Heart right ventricle (tissue), 16 donors: ENCODE results near the gene PLK3. TPM values are rescaled to one million over a fixed set of nuclear protein-coding genes. Genes with fewer than 3 reads are reported as not detected.

Experiments used
- ATAC-seq, 8 donors: fragments of 200-7000 bp; cut with Tn5 transposase; one replicate each; pipeline ENCODE4 v1.9.1; 2020; ENCODE audit warnings: mild to moderate bottlenecking in 8 of 8, moderate library complexity in 8 of 8, moderate number of reproducible peaks in 1 of 8
- DNase-seq, 2 donors: peaks; one replicate each; pipeline ENCODE4 v3.0.0-alpha.2; 2020
- H3K27ac ChIP-seq, 10 donors: fragments of 200-600 bp; sonication (generic) in 2 of 10; one replicate each; pipeline versions ENCODE4 v1.5.0 to v1.8.0; 2020 to 2022; ENCODE audit warnings: mild to moderate bottlenecking in 3 of 10
- H3K27me3 ChIP-seq, 7 donors: fragments of 200-600 bp; one replicate each; pipeline ENCODE4 v1.8.0; 2021 to 2022; ENCODE audit warnings: mild to moderate bottlenecking in 2 of 7
- H3K36me3 ChIP-seq, 9 donors: fragments of 200-600 bp; sonication (generic) in 1 of 9; one replicate each; pipeline versions ENCODE4 v1.5.0 to v1.8.0; 2020 to 2022; ENCODE audit warnings: mild to moderate bottlenecking in 2 of 9
- H3K4me1 ChIP-seq, 9 donors: fragments of 200-600 bp; sonication (generic) in 1 of 9; one replicate each; pipeline versions ENCODE4 v1.5.0 to v1.8.0; 2020 to 2022; ENCODE audit warnings: mild to moderate bottlenecking in 4 of 9
- H3K4me3 ChIP-seq, 10 donors: fragments of 200-600 bp; sonication (generic) in 2 of 10; one replicate each; pipeline versions ENCODE4 v1.5.0 to v1.8.0; 2020 to 2022; ENCODE audit warnings: mild to moderate bottlenecking in 7 of 10, moderate library complexity in 2 of 10
- H3K9me3 ChIP-seq, 11 donors: fragments of 200-600 bp in 10 of 11; sonication (generic) in 2 of 11; one replicate each; pipeline versions ENCODE4 v1.5.0 to v1.8.0; 2013 to 2022; ENCODE audit warnings: mild to moderate bottlenecking in 2 of 11, control low read depth in 1 of 11, moderate library complexity in 1 of 11
- WGBS, 2 donors: extraction: QIAGEN DNeasy Blood & Tissue Kit; methylation state at CpG; one replicate each; pipeline ENCODE4 v1.1.7; 2013; ENCODE audit warnings: inconsistent platforms in 1 of 2; 5-methylcytosine and 5-hydroxymethylcytosine counted together
- intact Hi-C, 10 donors: fragments of 100-400 bp; cut with DNase I; formaldehyde crosslinking; loops; one replicate each; pipeline versions ENCODE4 v1.11.1 to v1.14.2; 2022
- polyA plus RNA-seq, 2 donors: library from polyadenylated mRNA; stranded (reverse); fragments of 200-250 nt; gene quantifications; one replicate each; pipeline ENCODE4 v1.2.3, GENCODE V29; 2013
- total RNA-seq, 10 donors: library from RNA; stranded (reverse); fragmentation: NEBNext Ultra II Directional in 3 of 10; extraction: Animal tissue kit (Norgen Biotek cat#: 25700) in 3 of 10; gene quantifications; one replicate each; pipeline versions ENCODE4 v1.2.1 to v1.2.4, GENCODE V29; 2021 to 2023
- TF ChIP-seq, protein P1 (sequence below), 9 donors: fragments of 200-600 bp; sonication (generic) in 2 of 9; IDR thresholded peaks; one replicate each; pipeline versions ENCODE4 v1.5.0 to v1.8.0; 2021 to 2022; ENCODE audit warnings: antibody characterized with exemption in 9 of 9, mild to moderate bottlenecking in 5 of 9, moderate library complexity in 1 of 9
- donor health status: Arrhythmogenic right ventricular cardiomyopathy.
- donor health status: ischemic (EF 13 %, LVEDD 7.1; RV severe dilation, severe dysfunction).
- donor health status: healthy with polysubstance abuse.
- donor health status: DM: no; HTN: yes; CAD: no.
- donor health status: DM: no; HTN: no; CAD: no.
- donor health status: ischemic (EF 25% LVEDD 6.9; RV normal size, moderate dysfunction).
- donor health status: ischemic (EF 25% LVEDD 5.7; RV mildly dilated, moderate dysfunction).
- donor health status: healthy.
- donor health status: DM: yes; HTN: yes; CAD: no.
- donor health status: Ischemic cardiomyopathy.
- donor health status: ischemic (EF 35%, LVEDD 5.7; RV mildly dilated, moderate dysfunction).
- donor health status: nonischemic (EF 11% LVEDD 7.7; RV severe dilation, severe dysfunction).
- donor health status: DM: yes; HTN: yes; CAD: no.
- donor health status: PGD.
- donor health status: ischemic (EF 29% LVEDD 5.4; RV normal size, mild dysfunction).
- donor health status: nonischemic (EF 23%, LVEDD 6.1; RV moderate dilation, normal function).

The PLK3 gene
- total and polyA plus RNA-seq, 12 donors: 2.9 to 12.7 (median 7.0) TPM

DNA sequence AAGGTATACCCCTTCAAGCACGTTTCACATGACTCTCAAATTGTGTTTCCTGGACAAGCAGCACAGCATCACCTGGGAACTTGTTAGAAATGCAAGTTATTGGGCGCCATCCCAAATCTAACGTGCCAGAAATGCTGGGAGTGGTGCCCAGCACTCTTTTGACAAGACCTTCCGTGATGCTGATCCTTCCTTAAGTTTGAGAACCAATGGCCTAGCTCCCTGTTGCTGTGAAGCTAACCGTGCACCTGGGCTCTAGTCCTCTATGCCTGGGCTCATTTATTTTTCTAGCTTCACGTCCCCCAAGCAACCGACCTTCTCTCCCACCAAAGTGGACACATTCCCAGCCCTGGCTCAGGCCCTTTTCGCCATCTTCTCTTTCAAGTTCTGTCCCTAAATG lies 16.5 kb upstream of the PLK3 start:
- Histone ChIP-seq H3K36me3 (peaks cover 0 to 36% (median 8%) of the 10 kb centered on the region in 9 donors), H3K27me3 (peaks cover 0 to 7% (median 0%) of the 10 kb centered on the region in 7 donors), H3K4me3 (peak overlapping the region; percentile 12 to 61 (median 58)), H3K27ac (peak overlapping the region in 5 of 10 donors; percentile 35 to 63 (median 39)), H3K4me1 (peaks cover 0 to 39% (median 29%) of the 10 kb centered on the region in 9 donors), H3K9me3 (no peaks in the 10 kb centered on the region)
- intact Hi-C loops: loop anchor here in 6 of 10 donors (10.0 kb wide), 3 partner anchors 51 to 521 kb away; no protein-coding TSS in a partner anchor
- 43 to 51% methylated on average over 8 of the region's 8 CpGs for WGBS, 2 donors
- ATAC-seq: no peak
- TF ChIP-seq, protein P1, sequence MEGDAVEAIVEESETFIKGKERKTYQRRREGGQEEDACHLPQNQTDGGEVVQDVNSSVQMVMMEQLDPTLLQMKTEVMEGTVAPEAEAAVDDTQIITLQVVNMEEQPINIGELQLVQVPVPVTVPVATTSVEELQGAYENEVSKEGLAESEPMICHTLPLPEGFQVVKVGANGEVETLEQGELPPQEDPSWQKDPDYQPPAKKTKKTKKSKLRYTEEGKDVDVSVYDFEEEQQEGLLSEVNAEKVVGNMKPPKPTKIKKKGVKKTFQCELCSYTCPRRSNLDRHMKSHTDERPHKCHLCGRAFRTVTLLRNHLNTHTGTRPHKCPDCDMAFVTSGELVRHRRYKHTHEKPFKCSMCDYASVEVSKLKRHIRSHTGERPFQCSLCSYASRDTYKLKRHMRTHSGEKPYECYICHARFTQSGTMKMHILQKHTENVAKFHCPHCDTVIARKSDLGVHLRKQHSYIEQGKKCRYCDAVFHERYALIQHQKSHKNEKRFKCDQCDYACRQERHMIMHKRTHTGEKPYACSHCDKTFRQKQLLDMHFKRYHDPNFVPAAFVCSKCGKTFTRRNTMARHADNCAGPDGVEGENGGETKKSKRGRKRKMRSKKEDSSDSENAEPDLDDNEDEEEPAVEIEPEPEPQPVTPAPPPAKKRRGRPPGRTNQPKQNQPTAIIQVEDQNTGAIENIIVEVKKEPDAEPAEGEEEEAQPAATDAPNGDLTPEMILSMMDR (IDR thresholded peaks at IDR 0.05): no peak
- no peak for DNase-seq

GRCh38 chr1:44784094-44785028 lies 15.8 kb upstream of the PLK3 start:
- H3K4me3 ChIP-seq: peak overlapping the region; percentile 12 to 61 (median 58)

GRCh38 chr1:44785029-44785380 lies 15.2 kb upstream of the PLK3 start:
- Histone ChIP-seq H3K27ac (no peak overlapping the region), H3K27me3 (peaks cover 0 to 7% (median 0%) of the 10 kb centered on the region in 7 donors), H3K4me3 (peak overlapping the region in 2 of 10 donors; percentile 59 to 61), H3K9me3 (no peaks in the 10 kb centered on the region), H3K36me3 (peaks cover 0 to 22% (median under 1%) of the 10 kb centered on the region in 9 donors), H3K4me1 (peaks cover 0 to 34% (median 29%) of the 10 kb centered on the region in 9 donors)
- DNase-seq: no peak
- intact Hi-C loops: loop anchor here in 7 of 10 donors (5.0 to 10.0 kb wide), 6 partner anchors 37 to 520 kb away; no protein-coding TSS in a partner anchor
- TF ChIP-seq, protein P1 (IDR thresholded peaks at IDR 0.05): no peak
- ATAC-seq: no peak
- 90% methylated on average over 6 of the region's 6 CpGs for WGBS, 2 donors

More at GRCh38 chr1:44784094-44785028, 15.8 kb upstream of the PLK3 start:
- Histone ChIP-seq H3K27me3 (peaks cover 0 to 7% (median 0%) of the 10 kb centered on the region in 7 donors), H3K36me3 (peaks cover 0 to 29% (median 6%) of the 10 kb centered on the region in 9 donors), H3K27ac (peak overlapping the region in 5 of 10 donors; percentile 35 to 63 (median 39)), H3K4me1 (peaks cover 0 to 34% (median 29%) of the 10 kb centered on the region in 9 donors), H3K9me3 (no peaks in the 10 kb centered on the region)
- DNase-seq (no peak), ATAC-seq (peak; percentile 2 to 42 (median 18))
- TF ChIP-seq, protein P1 (IDR thresholded peaks at IDR 0.05): peak in 1 of 9 donors; percentile 5
- WGBS, 2 donors: 7 to 9% methylated on average over 64 to 71 of the region's 71 CpGs
- intact Hi-C loops: loop anchor here in 7 of 10 donors (5.0 to 10.0 kb wide), 6 partner anchors 38 to 520 kb away; no protein-coding TSS in a partner anchor

DNA sequence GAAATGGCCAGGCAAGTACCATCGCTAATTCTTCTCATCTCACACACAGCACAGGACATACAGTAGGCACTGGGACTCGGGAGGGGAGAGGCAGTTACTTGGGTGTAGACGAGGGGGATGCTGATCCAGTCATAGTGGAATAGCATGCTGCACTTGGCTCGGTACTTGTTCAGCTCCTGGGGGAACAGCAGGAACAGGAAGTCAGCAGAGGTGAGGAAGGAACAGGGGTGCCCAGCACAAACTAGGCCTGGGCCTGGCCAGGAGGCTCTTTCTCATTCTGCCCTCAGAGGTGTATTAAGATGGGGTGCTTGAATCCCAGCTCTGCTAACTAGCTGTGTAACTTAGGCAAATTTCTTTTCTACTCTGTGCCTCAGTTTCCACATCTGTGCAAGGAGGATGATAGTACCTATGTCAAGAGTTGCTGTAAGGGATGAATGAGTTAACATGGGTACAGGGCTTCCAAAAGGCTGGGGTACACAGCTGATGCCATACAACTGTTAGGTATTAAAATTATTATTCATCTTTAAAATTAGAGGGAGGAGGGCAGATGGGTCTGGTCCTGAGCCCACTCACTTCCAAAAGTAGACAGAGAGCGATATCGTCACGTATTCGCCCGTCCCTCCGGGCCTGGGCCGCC lies 14.6 kb upstream of the PLK3 start:
- WGBS, 2 donors: 33% methylated on average over 11 of the region's 11 CpGs

More for the DNA sequence above, 14.6 kb upstream of the PLK3 start:
- TF ChIP-seq, protein P1 (IDR thresholded peaks at IDR 0.05): no peak
- Histone ChIP-seq H3K9me3 (no peaks in the 10 kb centered on the region), H3K36me3 (peaks cover 0 to 16% (median 0%) of the 10 kb centered on the region in 9 donors), H3K4me1 (peaks cover 0 to 34% (median 29%) of the 10 kb centered on the region in 9 donors), H3K27ac (peak overlapping the region in 8 of 10 donors; percentile 34 to 82 (median 58)), H3K27me3 (peaks cover 0 to 7% (median 0%) of the 10 kb centered on the region in 7 donors), H3K4me3 (peak overlapping the region in 9 of 10 donors; percentile 27 to 62 (median 54))
- DNase-seq (no peak), ATAC-seq (no peak)
- intact Hi-C loops: loop anchor here in 7 of 10 donors (5.0 to 10.0 kb wide), 6 partner anchors 37 to 519 kb away; no protein-coding TSS in a partner anchor
